SK-N-SH treated with all-trans-retinoic acid at 6 μM for 48 hours (cell line): ENCODE measurements around the gene AGAP1.
A peak's percentile ranks its signal among the peaks of the same experiment; 100 is the strongest.

Experiments
- ATAC-seq: fragments of 200-7000 bp; cut with Tn5 transposase; 3 replicates; pipeline ENCODE4 v1.9.1; 2020; ENCODE audit warnings: mild to moderate bottlenecking, moderate library complexity
- ARNTL ChIP-seq: fragments of 450-650 bp; formaldehyde crosslinking; IDR thresholded peaks from 2 replicates; pipeline ENCODE4 v1.5.0; 2020; ENCODE audit warnings: low read depth, mild to moderate bottlenecking, moderate library complexity, borderline replicate concordance
- CSDC2 ChIP-seq: fragments of 250-450 bp; sonication (Bioruptor Pico); IDR thresholded peaks from 2 replicates; pipeline ENCODE4 v1.5.0; 2020; ENCODE audit warnings: mild to moderate bottlenecking, moderate library complexity
- ISL1 ChIP-seq: fragments of 250-450 bp; sonication (Bioruptor Pico); IDR thresholded peaks from 2 replicates; pipeline ENCODE4 v2.1.2; 2022; ENCODE audit warnings: mild to moderate bottlenecking, moderate library complexity
- PPARA ChIP-seq: fragments of 250-450 bp; sonication (Bioruptor Pico); IDR thresholded peaks from 2 replicates; pipeline ENCODE4 v1.5.0; 2020; ENCODE audit warnings: mild to moderate bottlenecking, borderline replicate concordance
- RARB ChIP-seq: fragments of 250-450 bp; sonication (Bioruptor Pico); IDR thresholded peaks from 2 replicates; pipeline ENCODE4 v1.8.0; 2021; ENCODE audit warnings: mild to moderate bottlenecking, moderate library complexity
- SNAI2 ChIP-seq: fragments of 250-450 bp; sonication (Bioruptor Pico); IDR thresholded peaks from 2 replicates; pipeline ENCODE4 v1.5.0; 2020; ENCODE audit warnings: mild to moderate bottlenecking, moderate library complexity
- TCF4 ChIP-seq: fragments of 250-450 bp; sonication (Bioruptor Pico); IDR thresholded peaks from 2 replicates; pipeline ENCODE4 v1.8.0; 2021; ENCODE audit warnings: mild to moderate bottlenecking, moderate library complexity, borderline replicate concordance
- TOX ChIP-seq: fragments of 250-450 bp; sonication (Bioruptor Pico); IDR thresholded peaks from 2 replicates; pipeline ENCODE4 v1.8.0; 2021; ENCODE audit warnings: mild to moderate bottlenecking, moderate library complexity, borderline replicate concordance
- ZC3H10 ChIP-seq: fragments of 250-450 bp; sonication (Bioruptor Pico); IDR thresholded peaks from 2 replicates; pipeline ENCODE4 v1.5.1; 2021; ENCODE audit warnings: mild to moderate bottlenecking, moderate library complexity
- ZFP3 ChIP-seq: fragments of 250-450 bp; sonication (Bioruptor Pico); IDR thresholded peaks from 2 replicates; pipeline ENCODE4 v1.5.0; 2020; ENCODE audit warnings: mild to moderate bottlenecking, moderate library complexity
- ZNF565 ChIP-seq: fragments of 450-650 bp; formaldehyde crosslinking; conservative IDR thresholded peaks from 2 replicates; pipeline ENCODE4 v1.5.0; 2020; ENCODE audit warnings: low read depth, mild to moderate bottlenecking, moderate library complexity
- ZNF70 ChIP-seq: fragments of 450-650 bp; formaldehyde crosslinking; IDR thresholded peaks from 2 replicates; pipeline ENCODE4 v1.5.0; 2020; ENCODE audit warnings: mild to moderate bottlenecking, moderate library complexity
- ZNF8 ChIP-seq: fragments of 450-650 bp; formaldehyde crosslinking; IDR thresholded peaks from 2 replicates; pipeline ENCODE4 v1.5.0; 2020; ENCODE audit warnings: mild to moderate bottlenecking, moderate library complexity
- TF ChIP-seq, protein P1 (sequence below): fragments of 250-450 bp; sonication (Bioruptor Pico); IDR thresholded peaks from 2 replicates; pipeline ENCODE4 v1.5.1; 2020; ENCODE audit warnings: low read depth, mild to moderate bottlenecking, moderate library complexity
- TF ChIP-seq, protein P2 (sequence below): fragments of 250-450 bp; sonication (Bioruptor Pico); IDR thresholded peaks from 2 replicates; pipeline ENCODE4 v1.8.0; 2020; ENCODE audit warnings: mild to moderate bottlenecking, moderate library complexity, borderline replicate concordance
- TF ChIP-seq, protein P3 (sequence below): fragments of 250-450 bp; sonication (Bioruptor Pico); IDR thresholded peaks from 2 replicates; pipeline ENCODE4 v1.5.0; 2020; ENCODE audit warnings: mild to moderate bottlenecking, moderate library complexity
- TF ChIP-seq, protein P4 (sequence below): fragments of 250-450 bp; sonication (Bioruptor Pico); IDR thresholded peaks from 2 replicates; pipeline ENCODE4 v1.8.0; 2021; ENCODE audit warnings: low read depth, mild to moderate bottlenecking, moderate library complexity, borderline replicate concordance

Gene AGAP1

DNA sequence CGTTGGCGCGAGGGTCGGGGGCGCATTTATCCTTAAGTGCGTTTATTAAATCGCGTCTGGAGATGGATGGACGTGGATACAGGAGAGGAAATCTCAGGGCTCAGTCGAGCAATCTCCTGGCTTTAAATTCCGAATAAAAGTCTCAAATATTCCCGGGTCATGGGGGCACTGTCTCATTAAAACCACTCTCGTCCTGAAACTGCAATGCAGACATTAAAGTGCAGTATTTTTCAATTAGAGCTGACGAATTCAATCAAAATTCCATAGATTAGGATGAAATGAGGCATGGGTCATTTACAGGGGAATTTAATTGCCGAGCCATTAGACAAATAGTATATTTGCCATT is 685.0 kb downstream of the AGAP1 start:
- peak; percentile 18 for ATAC-seq
- TF ChIP-seq ISL1 (CRISPR knock-in tag) (peak; percentile 95), ZC3H10 (CRISPR knock-in tag) (no peak), PPARA (CRISPR knock-in tag) (no peak)

DNA sequence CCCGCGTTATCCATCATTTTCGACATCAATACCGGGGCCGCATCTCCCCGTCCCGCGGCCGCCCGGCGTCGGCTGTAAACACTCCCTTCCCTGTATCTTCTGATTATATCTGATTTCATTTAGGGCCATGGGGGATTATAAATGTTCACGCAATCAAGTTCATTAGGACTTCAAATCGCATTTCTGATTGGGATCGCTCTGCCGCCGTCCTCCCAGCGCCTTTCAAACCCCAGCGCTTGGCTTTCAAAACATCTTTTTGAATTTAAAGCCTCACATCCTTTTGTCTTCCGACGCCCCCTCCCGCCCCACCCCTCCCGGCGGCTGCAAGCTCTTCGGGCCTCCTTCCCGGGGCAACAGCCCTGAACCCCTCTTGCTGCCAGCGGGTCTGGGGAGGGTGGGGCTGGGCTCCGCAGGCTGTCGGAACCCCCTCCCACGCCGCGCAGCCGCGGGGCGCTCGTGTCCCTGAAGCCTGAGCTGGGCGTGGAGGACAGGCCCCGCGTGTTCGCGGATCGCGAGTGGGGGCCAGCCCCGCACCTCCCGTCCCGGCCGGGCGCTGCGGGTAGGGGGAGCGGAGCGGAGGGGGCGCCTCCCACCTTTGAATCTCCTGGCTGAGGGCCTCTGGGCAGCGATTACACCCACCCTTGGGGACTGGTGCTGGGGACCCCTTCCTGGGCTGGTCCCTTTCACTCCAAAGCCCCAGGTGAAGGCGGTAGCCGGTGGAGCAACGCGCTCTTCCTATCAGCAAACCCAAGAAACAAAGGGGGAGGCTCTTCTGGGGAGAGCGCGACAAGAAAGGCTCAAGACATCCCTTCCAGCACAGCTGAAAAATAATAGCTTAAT is 685.6 kb downstream of the AGAP1 start:
- ATAC-seq: peak; percentile 24

DNA sequence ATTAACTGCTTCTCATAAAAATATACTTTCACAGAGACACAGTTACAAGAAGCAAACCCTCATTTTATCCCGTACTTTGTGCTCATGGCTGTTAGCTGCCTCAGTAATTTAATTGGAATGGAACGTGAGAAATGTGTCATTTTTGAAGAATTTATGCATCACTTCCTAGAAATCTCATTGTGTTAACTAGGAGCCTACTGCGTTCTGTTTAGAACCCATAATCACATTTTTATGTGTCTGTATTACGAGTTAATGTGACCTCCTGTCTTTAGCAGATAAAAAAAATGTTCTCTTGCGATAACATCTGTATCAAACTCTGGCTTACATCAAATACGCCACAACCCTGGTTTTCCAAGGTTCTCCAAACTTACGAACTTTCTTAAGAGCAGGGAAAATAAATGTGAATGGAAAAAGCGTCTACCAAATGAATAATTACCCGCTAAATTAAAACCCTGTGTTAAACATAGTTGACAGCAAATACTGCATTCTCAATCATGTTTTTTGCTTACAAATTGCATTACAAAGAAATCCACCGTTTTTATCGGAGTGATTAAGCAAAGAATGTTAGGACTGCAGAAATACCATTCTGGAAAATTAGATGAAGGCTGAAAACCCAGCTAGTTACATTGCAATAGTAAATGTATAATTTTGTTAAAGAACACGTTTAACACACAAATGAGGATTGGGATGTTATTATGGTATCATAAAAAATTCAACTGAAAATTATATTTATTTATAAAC is 686.4 kb downstream of the AGAP1 start:
- ATAC-seq: peak; percentile 9
- TF ChIP-seq ZNF8 (CRISPR knock-in tag) (no peak), ZNF70 (CRISPR knock-in tag) (no peak), ISL1 (CRISPR knock-in tag) (peak; percentile 90), ZC3H10 (CRISPR knock-in tag) (no peak), SNAI2 (CRISPR knock-in tag) (peak; percentile 79; the same call in 1 of the 2 replicates), TCF4 (CRISPR knock-in tag) (peak; percentile 71), CSDC2 (CRISPR knock-in tag) (peak; percentile 77; the same call in 1 of the 2 replicates), ZNF565 (no peak), PPARA (CRISPR knock-in tag) (no peak)
- TF ChIP-seq, protein P1, sequence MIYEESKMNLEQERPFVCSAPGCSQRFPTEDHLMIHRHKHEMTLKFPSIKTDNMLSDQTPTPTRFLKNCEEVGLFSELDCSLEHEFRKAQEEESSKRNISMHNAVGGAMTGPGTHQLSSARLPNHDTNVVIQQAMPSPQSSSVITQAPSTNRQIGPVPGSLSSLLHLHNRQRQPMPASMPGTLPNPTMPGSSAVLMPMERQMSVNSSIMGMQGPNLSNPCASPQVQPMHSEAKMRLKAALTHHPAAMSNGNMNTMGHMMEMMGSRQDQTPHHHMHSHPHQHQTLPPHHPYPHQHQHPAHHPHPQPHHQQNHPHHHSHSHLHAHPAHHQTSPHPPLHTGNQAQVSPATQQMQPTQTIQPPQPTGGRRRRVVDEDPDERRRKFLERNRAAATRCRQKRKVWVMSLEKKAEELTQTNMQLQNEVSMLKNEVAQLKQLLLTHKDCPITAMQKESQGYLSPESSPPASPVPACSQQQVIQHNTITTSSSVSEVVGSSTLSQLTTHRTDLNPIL: peak; percentile 52; the same call in 1 of the 2 replicates
- TF ChIP-seq, protein P2, sequence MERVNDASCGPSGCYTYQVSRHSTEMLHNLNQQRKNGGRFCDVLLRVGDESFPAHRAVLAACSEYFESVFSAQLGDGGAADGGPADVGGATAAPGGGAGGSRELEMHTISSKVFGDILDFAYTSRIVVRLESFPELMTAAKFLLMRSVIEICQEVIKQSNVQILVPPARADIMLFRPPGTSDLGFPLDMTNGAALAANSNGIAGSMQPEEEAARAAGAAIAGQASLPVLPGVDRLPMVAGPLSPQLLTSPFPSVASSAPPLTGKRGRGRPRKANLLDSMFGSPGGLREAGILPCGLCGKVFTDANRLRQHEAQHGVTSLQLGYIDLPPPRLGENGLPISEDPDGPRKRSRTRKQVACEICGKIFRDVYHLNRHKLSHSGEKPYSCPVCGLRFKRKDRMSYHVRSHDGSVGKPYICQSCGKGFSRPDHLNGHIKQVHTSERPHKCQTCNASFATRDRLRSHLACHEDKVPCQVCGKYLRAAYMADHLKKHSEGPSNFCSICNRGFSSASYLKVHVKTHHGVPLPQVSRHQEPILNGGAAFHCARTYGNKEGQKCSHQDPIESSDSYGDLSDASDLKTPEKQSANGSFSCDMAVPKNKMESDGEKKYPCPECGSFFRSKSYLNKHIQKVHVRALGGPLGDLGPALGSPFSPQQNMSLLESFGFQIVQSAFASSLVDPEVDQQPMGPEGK (CRISPR knock-in tag): peak; percentile 70; the same call in 1 of the 2 replicates
- TF ChIP-seq, protein P3, sequence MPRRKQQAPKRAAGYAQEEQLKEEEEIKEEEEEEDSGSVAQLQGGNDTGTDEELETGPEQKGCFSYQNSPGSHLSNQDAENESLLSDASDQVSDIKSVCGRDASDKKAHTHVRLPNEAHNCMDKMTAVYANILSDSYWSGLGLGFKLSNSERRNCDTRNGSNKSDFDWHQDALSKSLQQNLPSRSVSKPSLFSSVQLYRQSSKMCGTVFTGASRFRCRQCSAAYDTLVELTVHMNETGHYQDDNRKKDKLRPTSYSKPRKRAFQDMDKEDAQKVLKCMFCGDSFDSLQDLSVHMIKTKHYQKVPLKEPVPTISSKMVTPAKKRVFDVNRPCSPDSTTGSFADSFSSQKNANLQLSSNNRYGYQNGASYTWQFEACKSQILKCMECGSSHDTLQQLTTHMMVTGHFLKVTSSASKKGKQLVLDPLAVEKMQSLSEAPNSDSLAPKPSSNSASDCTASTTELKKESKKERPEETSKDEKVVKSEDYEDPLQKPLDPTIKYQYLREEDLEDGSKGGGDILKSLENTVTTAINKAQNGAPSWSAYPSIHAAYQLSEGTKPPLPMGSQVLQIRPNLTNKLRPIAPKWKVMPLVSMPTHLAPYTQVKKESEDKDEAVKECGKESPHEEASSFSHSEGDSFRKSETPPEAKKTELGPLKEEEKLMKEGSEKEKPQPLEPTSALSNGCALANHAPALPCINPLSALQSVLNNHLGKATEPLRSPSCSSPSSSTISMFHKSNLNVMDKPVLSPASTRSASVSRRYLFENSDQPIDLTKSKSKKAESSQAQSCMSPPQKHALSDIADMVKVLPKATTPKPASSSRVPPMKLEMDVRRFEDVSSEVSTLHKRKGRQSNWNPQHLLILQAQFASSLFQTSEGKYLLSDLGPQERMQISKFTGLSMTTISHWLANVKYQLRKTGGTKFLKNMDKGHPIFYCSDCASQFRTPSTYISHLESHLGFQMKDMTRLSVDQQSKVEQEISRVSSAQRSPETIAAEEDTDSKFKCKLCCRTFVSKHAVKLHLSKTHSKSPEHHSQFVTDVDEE: peak; percentile 67; the same call in 1 of the 2 replicates

More for the DNA sequence above, 685.6 kb downstream of the AGAP1 start:
- TF ChIP-seq ISL1 (CRISPR knock-in tag) (no peak; the same call in 1 of the 2 replicates), ARNTL (CRISPR knock-in tag) (no peak), TCF4 (CRISPR knock-in tag) (no peak), ZFP3 (CRISPR knock-in tag) (no peak)
- TF ChIP-seq, all 23 proteins: peak for 0

DNA sequence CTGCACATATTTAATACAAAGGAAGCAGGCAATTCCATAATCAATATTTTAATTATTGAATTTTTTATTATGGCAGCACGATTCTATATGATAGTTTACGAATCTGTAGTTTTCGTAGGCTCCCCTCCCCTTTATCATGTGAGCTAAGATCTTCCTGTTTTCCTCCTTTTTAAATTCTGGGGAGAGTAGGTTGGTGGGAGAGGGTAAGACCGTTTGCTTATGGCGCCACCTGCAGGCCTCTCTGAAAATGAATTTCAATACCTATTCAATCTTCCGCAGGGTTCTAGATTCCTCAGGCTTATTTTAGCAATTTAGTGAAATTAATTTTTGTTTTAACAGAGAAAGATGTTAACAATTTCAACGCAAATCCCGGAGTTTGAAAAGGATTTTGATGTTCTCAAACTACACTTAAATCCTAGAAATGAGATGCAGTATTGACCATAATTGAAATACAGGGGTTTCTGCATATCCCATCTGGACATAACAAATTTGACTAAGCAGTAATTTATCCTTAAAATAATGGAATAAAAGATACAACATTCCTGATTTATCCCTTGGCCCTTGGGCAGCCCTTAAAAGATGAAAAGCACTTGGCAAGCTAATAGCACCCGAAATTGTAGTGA is 687.1 kb downstream of the AGAP1 start:
- ATAC-seq: peak; percentile 47
- no peak for TF ChIP-seq TOX (CRISPR knock-in tag)
- no peak for TF ChIP-seq RARB (CRISPR knock-in tag)
- TF ChIP-seq ARNTL (CRISPR knock-in tag): no peak
- TF ChIP-seq, protein P1: no peak
- no peak for TF ChIP-seq ZNF565
- TF ChIP-seq PPARA (CRISPR knock-in tag): no peak
- no peak for TF ChIP-seq CSDC2 (CRISPR knock-in tag)
- no peak for TF ChIP-seq ZNF8 (CRISPR knock-in tag)
- TF ChIP-seq, protein P2 (CRISPR knock-in tag): no peak
- no peak for TF ChIP-seq ZC3H10 (CRISPR knock-in tag)
- no peak for TF ChIP-seq ZNF70 (CRISPR knock-in tag)
- TF ChIP-seq, protein P4, sequence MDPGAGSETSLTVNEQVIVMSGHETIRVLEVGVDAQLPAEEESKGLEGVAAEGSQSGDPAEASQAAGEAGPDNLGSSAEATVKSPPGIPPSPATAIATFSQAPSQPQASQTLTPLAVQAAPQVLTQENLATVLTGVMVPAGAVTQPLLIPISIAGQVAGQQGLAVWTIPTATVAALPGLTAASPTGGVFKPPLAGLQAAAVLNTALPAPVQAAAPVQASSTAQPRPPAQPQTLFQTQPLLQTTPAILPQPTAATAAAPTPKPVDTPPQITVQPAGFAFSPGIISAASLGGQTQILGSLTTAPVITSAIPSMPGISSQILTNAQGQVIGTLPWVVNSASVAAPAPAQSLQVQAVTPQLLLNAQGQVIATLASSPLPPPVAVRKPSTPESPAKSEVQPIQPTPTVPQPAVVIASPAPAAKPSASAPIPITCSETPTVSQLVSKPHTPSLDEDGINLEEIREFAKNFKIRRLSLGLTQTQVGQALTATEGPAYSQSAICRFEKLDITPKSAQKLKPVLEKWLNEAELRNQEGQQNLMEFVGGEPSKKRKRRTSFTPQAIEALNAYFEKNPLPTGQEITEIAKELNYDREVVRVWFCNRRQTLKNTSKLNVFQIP (CRISPR knock-in tag): no peak
- no peak for TF ChIP-seq TCF4 (CRISPR knock-in tag)
- TF ChIP-seq ISL1 (CRISPR knock-in tag): no peak
